ENCODE results near the gene OR4C45.
"Not testable (repeated sequence)": the region's sequence is repeated elsewhere in the genome, so short reads cannot be mapped to it uniquely, and the experiment has no call there.

- not testable (repeated sequence) for TF ChIP-seq CTCF, POLR2A (IDR thresholded peaks at IDR 0.05)
Measured at GRCh38 chr11:50078946-50079345, 46.3 kb downstream of the OR4C45 start.

Data from right lobe of liver (tissue), 4 donors.